K562 (cell line): ENCODE measurements around the gene FAM222A. TPM values are rescaled to one million over a fixed set of nuclear protein-coding genes. Genes with fewer than 3 reads are reported as not detected.
A peak's percentile ranks its signal among the peaks of the same experiment; 100 is the strongest.

Experiments
- ADNP ChIP-seq: fragments of 200-800 bp; sonication (Bioruptor generic); IDR thresholded peaks from 2 replicates; pipeline ENCODE4 v1.6.1; 2016; ENCODE audit warnings: missing genetic modification characterization, missing compliant biosample characterization
- ATF7 ChIP-seq: fragments of 450-650 bp; IDR thresholded peaks from 2 replicates; pipeline ENCODE4 v1.7.1; 2014; ENCODE audit warnings: mild to moderate bottlenecking, moderate library complexity
- BCOR ChIP-seq: fragments of 450-650 bp; IDR thresholded peaks from 2 replicates; pipeline ENCODE4 v1.6.1; 2016
- BHLHE40 ChIP-seq: IDR thresholded peaks from 2 replicates; pipeline ENCODE4 v1.6.1; 2011; ENCODE audit warnings: low read length, improper control_type of control experiment
- CEBPZ ChIP-seq: fragments of 150-350 bp; IDR thresholded peaks from 2 replicates; pipeline ENCODE4 v1.6.1; 2014; ENCODE audit warnings: low read depth, mild to moderate bottlenecking, low read length, borderline replicate concordance
- E2F1 ChIP-seq: sonication (generic); formaldehyde crosslinking; IDR thresholded peaks from 2 replicates; pipeline ENCODE4 v1.8.1; 2023; ENCODE audit warnings: mild to moderate bottlenecking, missing genetic modification reagents, moderate library complexity
- ETV1 ChIP-seq: fragments of 450-650 bp; conservative IDR thresholded peaks from 2 replicates; pipeline ENCODE4 v1.6.1; 2016; ENCODE audit warnings: missing genetic modification characterization, control low read depth, low read depth, missing compliant biosample characterization
- FOXK1 ChIP-seq: sonication (generic); formaldehyde crosslinking; IDR thresholded peaks from 2 replicates; pipeline ENCODE4 v1.8.0; 2022; ENCODE audit warnings: missing genetic modification reagents, mild to moderate bottlenecking, borderline replicate concordance
- GATAD2A ChIP-seq: fragments of 450-650 bp; IDR thresholded peaks from 2 replicates; pipeline ENCODE4 v1.6.1; 2017
- HDAC8 ChIP-seq: fragments of 450-650 bp; IDR thresholded peaks from 2 replicates; pipeline ENCODE4 v1.6.1; 2016; ENCODE audit warnings: mild to moderate bottlenecking, missing genetic modification characterization, moderate library complexity, missing compliant biosample characterization
- MBD1 ChIP-seq: fragments of 250-450 bp; sonication (Bioruptor Pico); IDR thresholded peaks from 2 replicates; pipeline ENCODE4 v1.8.0; 2022; ENCODE audit warnings: inconsistent platforms
- MCM2 ChIP-seq: fragments of 450-650 bp; IDR thresholded peaks from 2 replicates; pipeline ENCODE4 v1.6.1; 2017; ENCODE audit warnings: low read depth, mild to moderate bottlenecking
- MEIS2 ChIP-seq: fragments of 450-650 bp; IDR thresholded peaks from 2 replicates; pipeline ENCODE4 v1.6.1; 2014; ENCODE audit warnings: mild to moderate bottlenecking; ENCODE audit not compliant: partially characterized antibody
- NR3C1 ChIP-seq: sonication (generic); formaldehyde crosslinking; IDR thresholded peaks from 2 replicates; pipeline ENCODE4 v1.8.1; 2022; ENCODE audit warnings: missing genetic modification reagents
- RBM34 ChIP-seq: fragments of 200-400 bp; formaldehyde crosslinking; IDR thresholded peaks from 2 replicates; pipeline ENCODE4 v1.6.1; 2018; ENCODE audit warnings: low read length, borderline replicate concordance; ENCODE audit not compliant: insufficient read depth
- SMC3 ChIP-seq: conservative IDR thresholded peaks from 2 replicates; pipeline ENCODE4 v1.6.1; 2011; ENCODE audit warnings: low read depth, low read length, improper control_type of control experiment; ENCODE audit not compliant: insufficient read depth
- ZC3H4 ChIP-seq: sonication (generic); formaldehyde crosslinking; IDR thresholded peaks from 2 replicates; pipeline ENCODE4 v1.9.0; 2021; ENCODE audit warnings: missing genetic modification reagents, borderline replicate concordance
- ZNF274 ChIP-seq: IDR thresholded peaks from 2 replicates; pipeline ENCODE4 v1.6.1; 2011; ENCODE audit warnings: low read depth, mild to moderate bottlenecking, low read length, moderate library complexity, borderline replicate concordance
- ZNF316 ChIP-seq: fragments of 450-650 bp; IDR thresholded peaks from 2 replicates; pipeline ENCODE4 v1.6.1; 2016
- ZNF778 ChIP-seq: fragments of 450-650 bp; formaldehyde crosslinking; IDR thresholded peaks from 2 replicates; pipeline ENCODE4 v1.4.0; 2020; ENCODE audit warnings: mild to moderate bottlenecking, moderate library complexity
- polyA plus RNA-seq, 8 experiments: library from polyadenylated mRNA; depleted of rRNA in 4 of 8; stranded (reverse) in 5 of 8; unstranded in 3 of 8; fragments of >200 nt; fragmentation: Nextera tagmentation in 2 of 8; fragmentation: Illumina TruSeq in 1 of 8; extraction: Ambion mirVana in 2 of 8; extraction: Trizol in 1 of 8; gene quantifications; 2 replicates each; pipeline versions ENCODE4 v1.2.1 to v1.2.3, GENCODE V29; 2011 to 2014; ENCODE audit warnings: inconsistent platforms in 1 of 8, missing spikeins in 1 of 8
- total RNA-seq, 7 experiments: library from RNA; depleted of rRNA in 6 of 7; stranded (reverse); fragments of >200 nt in 6 of 7; fragmentation: Illumina TruSeq in 2 of 7; extraction: Trizol in 2 of 7; gene quantifications; 2 replicates each; pipeline versions ENCODE4 v1.2.1 to v1.2.3, GENCODE V29; 2011 to 2021; ENCODE audit warnings: low replicate concordance in 1 of 7
- TF ChIP-seq, protein P1 (sequence below): fragments of 450-650 bp; formaldehyde crosslinking; IDR thresholded peaks from 2 replicates; pipeline ENCODE4 v1.4.0; 2020; ENCODE audit warnings: mild to moderate bottlenecking
- TF ChIP-seq, protein P2 (sequence below): fragments of 450-650 bp; IDR thresholded peaks from 2 replicates; pipeline ENCODE4 v1.6.1; 2016

The FAM222A gene
- total and polyA plus RNA-seq, 9 of the 15 experiments (the other 6 are each of a cell fraction or from before 2014, with no cell fraction given) = 0.03 to 0.36 (median 0.12) TPM; not detected in 1

DNA sequence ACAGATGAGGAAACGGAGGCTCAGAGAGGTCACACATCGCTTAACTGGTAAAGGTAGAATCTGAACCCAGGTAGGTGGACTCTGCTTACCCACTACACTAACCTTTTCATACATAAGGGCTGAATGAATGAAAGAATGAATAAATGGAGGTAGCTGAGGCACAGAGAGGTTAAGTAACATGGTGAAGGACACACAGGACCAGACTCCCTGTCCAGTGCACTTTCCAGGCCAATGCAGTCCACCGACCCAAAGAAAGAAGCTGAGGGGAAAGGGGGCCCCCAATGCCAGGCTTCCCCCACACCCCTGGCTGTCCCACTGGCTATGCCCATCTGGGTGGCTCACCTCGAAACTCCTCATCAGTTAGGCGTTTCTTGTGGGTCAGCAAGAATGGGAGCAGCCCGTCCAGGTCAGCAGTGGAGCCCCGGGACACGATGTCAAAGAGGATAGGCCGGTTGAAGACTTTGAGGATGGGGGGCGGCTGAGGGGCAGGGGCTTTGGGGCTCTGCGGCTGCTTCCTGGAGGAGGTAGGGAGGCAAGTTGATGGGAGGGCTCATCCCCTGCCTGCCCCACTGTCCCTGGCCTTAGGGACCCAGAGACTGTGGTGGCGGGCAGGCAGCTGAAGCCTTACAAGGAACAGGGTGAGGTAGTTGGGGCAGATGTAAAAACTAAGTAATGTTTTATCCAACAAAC, 94.5 kb downstream of the FAM222A start (continued):
- no peak for TF ChIP-seq MCM2
- TF ChIP-seq ATF7 = no peak
- no peak for TF ChIP-seq HDAC8
- no peak for TF ChIP-seq ZC3H4 (CRISPR knock-in tag)
- no peak for TF ChIP-seq RBM34
- peak; percentile 86 for TF ChIP-seq BCOR
- TF ChIP-seq SMC3 = no peak
- no peak for TF ChIP-seq ZNF274
- TF ChIP-seq GATAD2A = no peak
- no peak for TF ChIP-seq NR3C1 (CRISPR knock-in tag)
- no peak for TF ChIP-seq E2F1
- TF ChIP-seq ETV1 (tag) = no peak
- TF ChIP-seq, protein P1, sequence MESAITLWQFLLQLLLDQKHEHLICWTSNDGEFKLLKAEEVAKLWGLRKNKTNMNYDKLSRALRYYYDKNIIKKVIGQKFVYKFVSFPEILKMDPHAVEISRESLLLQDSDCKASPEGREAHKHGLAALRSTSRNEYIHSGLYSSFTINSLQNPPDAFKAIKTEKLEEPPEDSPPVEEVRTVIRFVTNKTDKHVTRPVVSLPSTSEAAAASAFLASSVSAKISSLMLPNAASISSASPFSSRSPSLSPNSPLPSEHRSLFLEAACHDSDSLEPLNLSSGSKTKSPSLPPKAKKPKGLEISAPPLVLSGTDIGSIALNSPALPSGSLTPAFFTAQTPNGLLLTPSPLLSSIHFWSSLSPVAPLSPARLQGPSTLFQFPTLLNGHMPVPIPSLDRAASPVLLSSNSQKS (CRISPR knock-in tag) = no peak
- TF ChIP-seq, protein P2, sequence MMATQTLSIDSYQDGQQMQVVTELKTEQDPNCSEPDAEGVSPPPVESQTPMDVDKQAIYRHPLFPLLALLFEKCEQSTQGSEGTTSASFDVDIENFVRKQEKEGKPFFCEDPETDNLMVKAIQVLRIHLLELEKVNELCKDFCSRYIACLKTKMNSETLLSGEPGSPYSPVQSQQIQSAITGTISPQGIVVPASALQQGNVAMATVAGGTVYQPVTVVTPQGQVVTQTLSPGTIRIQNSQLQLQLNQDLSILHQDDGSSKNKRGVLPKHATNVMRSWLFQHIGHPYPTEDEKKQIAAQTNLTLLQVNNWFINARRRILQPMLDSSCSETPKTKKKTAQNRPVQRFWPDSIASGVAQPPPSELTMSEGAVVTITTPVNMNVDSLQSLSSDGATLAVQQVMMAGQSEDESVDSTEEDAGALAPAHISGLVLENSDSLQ = no peak
- TF ChIP-seq BHLHE40 = no peak
- TF ChIP-seq ZNF778 = no peak
- no peak for TF ChIP-seq MBD1
- TF ChIP-seq FOXK1 = no peak
- TF ChIP-seq MEIS2 = no peak
- TF ChIP-seq ZNF316 = no peak
- TF ChIP-seq CEBPZ = no peak
- 0 out of 2 replicates have a peak, but pooled peaks have one; percentile 36 for TF ChIP-seq ADNP (tag)
